SU-DHL-6 (cell line): ENCODE measurements around the gene CD79B.

Experiments
- CTCF ChIP-seq: fragments of 200-600 bp; sonication (generic); IDR thresholded peaks from one replicate; pipeline ENCODE4 v1.5.1; 2017; ENCODE audit warnings: antibody characterized with exemption, mild to moderate bottlenecking, low read length, moderate library complexity; ENCODE audit not compliant: insufficient read depth, poor library complexity, severe bottlenecking
- EZH2phosphoT487 ChIP-seq: fragments of 200-600 bp; sonication (generic), shearing (Covaris generic); conservative IDR thresholded peaks from 2 replicates; pipeline ENCODE4 v1.6.1; 2018; ENCODE audit warnings: mild to moderate bottlenecking, antibody characterized with exemption, low read length, moderate library complexity, mixed read lengths

DNA sequence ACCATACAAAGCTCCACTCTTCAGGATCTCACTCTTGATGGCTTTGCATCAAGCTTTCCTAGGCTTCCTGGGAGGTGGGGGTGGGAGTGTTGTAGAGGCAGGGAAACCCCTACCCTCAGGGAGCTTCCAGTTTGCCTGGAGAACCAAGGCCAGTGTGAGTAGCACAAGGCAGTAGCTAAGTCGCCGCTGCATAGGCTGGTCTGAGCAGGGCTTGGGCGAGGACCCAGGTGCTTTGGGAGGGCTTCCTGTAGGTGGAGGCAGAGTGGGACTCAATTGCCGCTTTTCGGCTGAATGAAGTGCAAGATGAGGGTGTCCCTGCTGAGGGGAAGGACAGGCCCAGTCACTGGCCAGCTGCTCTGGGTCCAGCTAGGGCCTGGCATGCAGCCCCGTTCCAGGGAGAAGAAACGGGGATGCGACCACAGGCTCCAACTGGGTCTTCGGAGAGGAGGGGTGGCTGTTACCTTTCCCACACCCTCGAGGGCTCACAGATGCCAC, 3.9 kb downstream of the CD79B start:
- no peak for TF ChIP-seq CTCF
- no peak for TF ChIP-seq EZH2phosphoT487
